ENCODE measurements around the gene DOCK8.
"Not testable (repeated sequence)": the region's sequence is repeated elsewhere in the genome, so short reads cannot be mapped to it uniquely, and the experiment has no call there.

The DOCK8 gene

DNA sequence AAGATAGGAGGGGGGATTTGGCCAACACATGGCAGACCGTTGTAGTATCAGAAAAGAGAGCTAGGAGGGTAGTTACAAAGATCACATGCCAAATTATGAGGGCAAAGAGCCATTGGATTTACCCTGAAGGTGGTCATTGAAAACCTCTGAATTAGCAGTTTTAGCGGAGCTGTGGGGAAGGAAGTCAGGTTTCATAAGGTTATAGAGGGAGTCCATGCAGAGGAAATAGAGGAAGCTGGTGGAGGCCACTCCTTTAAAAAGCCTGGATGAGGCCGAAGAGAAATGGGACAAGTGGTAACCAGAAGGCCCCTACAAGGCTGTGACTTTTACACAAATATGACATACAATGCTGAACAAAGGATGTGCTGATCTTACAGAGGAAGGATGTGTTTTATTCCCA is 13.2 kb downstream of the DOCK8 start:
- no peak for DNase-seq

DNA sequence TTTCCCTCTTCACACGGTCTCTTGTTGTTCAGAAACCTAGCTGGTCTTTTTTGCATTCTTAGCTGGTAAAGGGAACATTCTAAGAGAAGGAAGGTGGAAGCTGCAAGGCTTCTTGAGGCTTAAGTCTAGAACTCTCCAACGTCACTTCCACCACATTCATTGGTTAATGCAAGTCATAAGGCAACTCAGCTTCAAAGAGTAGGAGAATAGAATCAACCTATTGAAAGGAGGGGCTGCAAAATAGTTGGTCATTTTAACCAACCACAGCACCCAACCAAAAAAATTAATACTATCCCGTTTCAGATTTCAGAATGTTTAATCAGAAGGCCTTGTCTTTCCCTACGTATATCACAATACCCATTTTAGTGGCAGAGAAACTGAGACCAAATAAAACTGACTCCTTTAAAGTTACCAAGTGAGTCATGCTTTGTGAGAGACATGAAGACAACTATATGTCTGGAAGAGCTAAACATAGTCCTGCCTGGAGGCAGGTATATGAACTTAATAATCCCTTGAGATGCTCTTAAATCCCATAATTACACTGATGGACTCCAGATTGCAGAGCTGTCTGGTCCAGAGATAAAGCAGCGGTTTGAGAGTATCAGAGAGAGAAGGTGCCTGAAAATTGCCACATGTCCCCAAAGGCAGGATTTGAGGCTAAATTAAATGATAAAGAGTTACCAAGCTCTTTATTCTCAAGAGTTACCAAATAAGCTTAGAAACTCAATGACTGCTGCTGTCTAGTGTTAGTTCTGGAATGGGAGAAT is 14.4 kb downstream of the DOCK8 start:
- no peak for DNase-seq

DNA sequence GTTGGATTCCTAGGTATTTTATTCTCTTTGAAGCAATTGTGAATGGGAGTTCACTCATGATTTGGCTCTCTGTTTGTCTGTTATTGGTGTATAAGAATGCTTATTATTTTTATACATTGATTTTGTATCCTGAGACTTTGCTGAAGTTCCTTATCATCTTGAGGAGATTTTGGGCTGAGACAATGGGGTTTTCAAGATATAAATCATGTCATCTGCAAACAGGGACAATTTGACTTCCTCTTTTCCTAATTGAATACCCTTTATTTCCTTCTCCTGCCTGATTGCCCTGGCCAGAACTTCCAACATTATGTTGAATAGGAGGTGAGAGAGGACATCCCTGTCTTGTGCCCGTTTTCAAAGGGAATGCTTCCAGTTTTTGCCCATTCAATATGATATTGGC is 17.0 kb downstream of the DOCK8 start:
- not testable (repeated sequence) for DNase-seq

DNA sequence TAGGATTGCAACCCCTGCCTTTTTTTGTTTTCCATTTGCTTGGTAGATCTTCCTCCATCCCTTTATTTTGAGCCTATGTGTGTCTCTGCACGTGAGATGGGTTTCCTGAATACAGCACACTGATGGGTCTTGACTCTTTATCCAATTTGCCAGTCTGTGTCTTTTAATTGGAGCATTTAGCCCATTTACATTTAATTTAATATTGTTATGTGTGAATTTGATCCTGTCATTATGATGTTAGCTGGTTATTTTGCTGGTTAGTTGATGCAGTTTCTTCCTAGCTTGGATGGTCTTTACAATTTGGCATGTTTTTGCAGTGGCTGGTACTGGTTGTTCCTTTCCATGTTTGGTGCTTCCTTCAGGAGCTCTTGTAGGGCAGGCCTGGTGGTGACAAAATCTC is 19.0 kb downstream of the DOCK8 start:
- DNase-seq = not testable (repeated sequence)

DNA sequence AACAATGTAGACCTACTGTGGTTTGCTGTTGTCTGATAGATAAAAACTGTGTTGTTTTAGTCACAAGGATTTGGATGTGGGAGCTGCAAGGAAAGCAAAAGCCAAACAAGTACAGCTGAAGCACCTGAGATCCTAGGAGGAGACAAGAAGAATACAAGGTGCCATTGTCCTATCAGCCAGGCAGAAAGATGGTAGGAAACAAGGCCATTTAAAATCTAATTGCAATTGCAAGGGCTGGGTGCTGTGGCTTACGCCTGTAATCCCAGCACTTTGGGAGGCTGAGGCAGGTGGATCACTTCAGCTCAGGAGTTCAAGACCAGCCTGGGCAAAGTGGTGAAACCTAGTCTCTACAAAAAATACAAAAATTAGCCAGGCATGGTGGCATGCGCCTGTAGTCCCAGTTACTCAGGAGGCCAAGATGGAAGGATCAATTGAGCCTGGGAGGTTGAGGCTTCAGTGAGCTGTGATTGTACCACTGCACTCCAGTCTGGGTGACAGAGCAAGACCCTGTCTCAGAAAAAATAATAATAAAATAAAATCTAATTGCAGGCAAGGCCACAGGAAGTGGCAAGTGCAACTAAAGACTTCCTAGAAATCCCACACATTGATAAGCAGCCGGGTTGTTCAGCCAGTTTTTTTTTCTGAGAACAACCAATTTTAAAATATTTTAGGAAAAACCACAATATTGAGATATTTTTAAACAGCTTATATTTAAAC is 22.6 kb downstream of the DOCK8 start:
- DNase-seq = no peak

DNA sequence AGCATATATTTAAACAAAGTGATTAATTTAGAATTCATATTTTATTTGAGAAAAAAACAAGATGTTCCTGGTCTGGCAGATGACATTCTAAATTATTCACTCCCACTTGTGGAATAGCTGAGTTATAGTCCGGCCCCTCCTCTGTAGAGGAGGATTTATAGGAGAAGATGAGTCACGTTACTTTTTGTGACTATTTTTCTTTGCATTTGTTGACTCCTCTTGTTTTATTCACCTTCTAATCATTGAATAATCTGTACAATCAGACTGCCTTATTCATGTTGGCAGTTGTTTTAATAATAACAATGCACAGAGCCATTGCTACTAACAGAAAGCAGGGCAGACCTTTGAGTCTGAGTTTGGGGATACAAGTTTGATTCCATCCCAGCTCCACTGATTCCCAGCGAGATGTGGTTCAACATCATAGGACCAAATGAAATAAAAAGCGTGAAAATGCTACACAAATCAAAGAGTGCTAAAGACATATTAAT is 23.2 kb downstream of the DOCK8 start:
- no peak for DNase-seq

DNA sequence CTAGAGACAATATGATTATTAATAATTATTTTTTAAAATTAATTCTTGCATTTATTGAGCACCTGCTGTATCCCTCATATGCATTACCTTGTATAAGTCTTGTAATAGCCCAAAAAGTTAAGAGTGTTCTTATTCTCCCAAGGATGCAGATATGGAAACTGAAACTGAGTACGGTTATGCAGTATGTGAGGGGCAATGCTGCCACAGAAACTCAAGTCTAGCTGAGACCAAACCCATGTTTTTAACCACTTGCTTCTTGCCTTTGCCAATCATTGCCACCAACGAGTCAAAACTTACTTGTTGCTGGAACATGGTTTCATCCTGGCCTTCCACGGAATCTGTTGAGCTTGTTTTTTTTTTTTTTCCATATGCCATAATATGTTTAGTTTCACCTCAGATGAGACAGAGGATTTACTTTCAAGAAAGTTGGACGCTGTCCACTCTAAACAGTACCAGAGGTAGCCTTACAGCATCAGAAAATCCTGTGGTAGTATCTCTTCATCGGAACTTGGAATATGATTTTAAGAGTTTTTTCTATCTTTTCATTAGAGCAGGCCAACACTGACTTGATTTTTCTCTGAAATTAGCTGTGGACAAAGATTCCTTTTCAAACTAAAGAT is 27.9 kb downstream of the DOCK8 start:
- no peak for DNase-seq

DNA sequence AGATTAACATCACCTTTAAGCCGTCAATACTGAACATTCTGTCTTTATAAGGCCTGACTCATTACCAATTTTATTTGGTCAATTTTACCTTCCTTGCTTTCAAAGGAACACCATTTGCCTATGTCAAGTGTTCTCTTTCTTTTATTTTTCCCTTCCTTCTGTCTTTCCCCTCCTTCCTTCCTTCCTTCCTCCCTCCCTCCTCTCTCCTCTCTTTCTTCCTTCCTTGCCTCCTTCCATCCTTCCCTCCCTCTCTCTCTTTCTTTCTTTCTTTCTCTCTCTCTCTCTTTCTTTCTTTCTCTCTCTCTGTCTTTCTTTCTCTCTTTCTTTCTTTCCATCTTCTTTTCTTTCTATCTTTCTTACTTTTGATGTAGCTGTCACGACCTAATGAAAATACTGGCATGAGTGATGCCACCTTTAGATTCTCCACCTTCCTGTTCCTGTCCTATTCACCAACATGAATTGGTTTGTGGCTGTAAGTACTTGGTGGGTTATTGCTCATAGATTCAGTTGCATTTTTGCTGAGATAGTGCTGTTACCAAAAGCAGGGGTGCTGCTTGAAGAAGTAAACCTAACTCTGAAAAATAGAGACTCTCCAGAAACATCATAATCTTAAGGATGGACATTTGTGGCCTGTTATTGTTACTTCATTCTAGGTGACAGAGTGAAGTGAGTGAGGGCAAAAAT is 33.8 kb downstream of the DOCK8 start:
- no peak for DNase-seq

DNA sequence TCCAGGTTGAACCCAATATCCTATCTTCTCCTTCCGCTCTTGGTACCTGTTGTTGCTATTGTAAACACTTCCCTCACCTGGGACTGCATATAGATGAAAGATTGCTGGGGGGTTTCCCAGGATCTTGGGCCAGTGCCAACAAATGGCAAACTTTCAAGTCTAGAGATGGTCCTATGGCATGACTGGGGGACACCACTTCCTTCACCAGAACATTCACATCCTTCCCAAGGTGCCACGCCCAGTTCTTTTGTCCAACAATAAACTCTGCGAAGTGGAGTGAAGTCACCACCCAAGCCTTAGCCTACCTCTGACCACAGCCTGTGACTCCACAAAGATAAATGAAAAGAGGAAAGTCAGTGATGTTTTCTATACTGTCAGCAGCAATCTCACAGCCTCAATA is 34.4 kb downstream of the DOCK8 start:
- no peak for DNase-seq

DNA sequence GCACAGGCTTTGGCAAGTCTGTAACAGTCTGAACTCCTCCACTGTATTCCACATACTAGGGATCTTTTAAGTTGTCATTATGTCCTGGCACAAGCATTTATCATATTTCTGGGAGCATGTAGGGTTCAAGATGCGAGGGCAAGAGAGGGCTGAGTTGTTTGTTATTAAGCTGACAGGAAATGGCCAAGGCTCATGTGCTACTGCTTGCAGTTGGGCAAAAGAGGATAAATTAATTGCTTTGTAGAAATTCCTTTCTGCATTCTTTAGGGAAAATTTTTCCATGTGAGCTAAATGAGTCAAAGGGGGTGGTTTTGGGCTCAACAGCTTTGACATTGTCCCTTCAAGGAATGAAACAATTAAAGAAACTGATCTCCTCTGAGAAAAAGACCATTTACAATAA is 35.4 kb downstream of the DOCK8 start:
- DNase-seq = no peak

DNA sequence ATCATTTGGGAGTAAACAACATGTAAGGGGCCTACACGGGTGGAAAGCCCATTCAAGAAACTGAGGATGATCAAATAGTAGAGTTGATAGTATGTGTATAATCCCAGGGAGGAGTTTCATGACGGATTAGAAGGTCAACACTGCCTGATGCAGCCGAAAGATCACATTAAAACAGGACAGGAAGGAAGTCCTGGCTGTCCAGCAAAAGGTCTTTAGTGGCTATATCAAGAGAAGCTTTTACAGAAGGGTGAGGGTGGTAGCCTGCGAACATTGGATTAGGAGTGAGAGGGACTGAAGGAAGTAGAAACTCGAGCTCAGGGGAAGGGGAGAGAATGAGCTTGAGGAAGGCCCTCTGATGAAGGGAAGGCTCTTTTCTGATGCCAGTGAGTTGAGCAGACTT is 36.0 kb downstream of the DOCK8 start:
- no peak for DNase-seq

DNA sequence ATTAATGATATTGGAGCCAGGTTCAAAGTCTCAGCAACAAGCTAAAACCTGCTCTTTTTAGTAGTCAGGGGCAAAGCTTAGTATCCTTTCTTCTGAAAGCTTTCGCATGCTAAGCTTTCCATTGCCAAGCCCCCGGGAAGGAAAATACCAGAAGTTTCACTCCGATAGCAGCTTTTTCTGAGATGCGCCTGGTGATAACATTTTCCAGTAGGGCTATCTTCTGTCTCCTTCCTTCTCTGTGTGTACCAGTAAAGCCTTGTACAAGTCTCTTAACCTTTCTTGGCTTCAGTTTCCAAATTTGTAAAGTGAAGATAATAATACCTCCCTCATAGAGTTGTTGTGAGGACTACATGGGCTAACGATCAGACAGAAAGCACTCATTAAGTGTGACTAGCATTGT is 36.7 kb downstream of the DOCK8 start:
- DNase-seq = no peak

DNA sequence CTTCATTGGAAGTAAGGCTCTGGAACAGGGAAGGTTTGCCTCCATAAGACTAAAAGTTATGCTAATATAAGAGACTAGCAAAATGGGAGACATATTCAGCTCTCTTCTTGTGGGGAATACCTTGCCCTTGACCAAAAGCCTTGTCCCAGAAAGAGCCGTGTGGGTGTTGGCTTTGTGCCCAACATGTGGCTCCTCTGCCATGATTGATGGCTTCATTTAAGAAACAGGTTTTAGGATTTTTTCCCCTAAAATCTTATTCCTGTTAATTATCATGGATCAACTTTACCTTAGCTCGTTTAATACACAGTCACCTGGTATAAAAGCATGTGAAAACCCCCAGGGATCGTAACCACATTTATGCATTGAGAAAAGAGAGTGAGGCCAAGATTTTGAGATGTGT is 38.9 kb downstream of the DOCK8 start:
- DNase-seq = no peak

DNA sequence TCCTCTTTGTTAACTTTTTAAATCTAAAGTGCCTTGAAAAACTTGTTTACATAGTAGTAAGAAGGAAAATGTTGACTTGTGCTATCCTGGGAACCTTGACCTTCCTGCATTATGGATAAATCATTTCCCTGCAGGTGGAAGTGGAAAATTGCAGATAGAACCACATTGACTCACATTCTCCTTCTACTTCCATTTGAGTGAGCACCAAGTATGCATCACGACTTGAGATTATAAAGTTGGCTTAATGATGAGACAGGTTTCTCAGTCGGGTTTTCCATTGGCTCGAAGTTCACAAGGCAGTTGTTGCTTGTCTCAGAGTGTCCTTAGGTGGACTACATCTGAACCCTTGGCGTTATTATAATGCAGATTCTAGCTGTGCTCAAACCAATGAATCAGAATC is 39.9 kb downstream of the DOCK8 start:
- DNase-seq = no peak

DNA sequence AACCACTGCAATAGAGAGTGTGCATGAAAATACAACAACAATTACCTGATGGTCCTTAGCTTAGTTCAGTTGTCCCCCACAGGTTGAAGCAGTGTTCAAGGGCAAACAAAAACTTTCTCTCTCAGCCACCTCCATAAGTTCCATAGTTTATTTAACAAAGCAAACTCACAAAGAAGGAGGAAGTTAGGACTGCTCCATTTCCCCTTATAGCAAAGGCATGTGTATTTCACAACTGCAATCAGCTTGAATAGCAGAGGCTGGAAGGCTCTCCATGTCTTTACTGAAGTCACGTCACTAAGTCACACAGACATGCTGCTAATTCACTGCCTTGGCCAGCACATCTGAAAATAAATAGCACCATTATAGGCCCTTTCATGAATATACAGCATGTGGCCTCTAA is 43.3 kb downstream of the DOCK8 start:
- DNase-seq = no peak

DNA sequence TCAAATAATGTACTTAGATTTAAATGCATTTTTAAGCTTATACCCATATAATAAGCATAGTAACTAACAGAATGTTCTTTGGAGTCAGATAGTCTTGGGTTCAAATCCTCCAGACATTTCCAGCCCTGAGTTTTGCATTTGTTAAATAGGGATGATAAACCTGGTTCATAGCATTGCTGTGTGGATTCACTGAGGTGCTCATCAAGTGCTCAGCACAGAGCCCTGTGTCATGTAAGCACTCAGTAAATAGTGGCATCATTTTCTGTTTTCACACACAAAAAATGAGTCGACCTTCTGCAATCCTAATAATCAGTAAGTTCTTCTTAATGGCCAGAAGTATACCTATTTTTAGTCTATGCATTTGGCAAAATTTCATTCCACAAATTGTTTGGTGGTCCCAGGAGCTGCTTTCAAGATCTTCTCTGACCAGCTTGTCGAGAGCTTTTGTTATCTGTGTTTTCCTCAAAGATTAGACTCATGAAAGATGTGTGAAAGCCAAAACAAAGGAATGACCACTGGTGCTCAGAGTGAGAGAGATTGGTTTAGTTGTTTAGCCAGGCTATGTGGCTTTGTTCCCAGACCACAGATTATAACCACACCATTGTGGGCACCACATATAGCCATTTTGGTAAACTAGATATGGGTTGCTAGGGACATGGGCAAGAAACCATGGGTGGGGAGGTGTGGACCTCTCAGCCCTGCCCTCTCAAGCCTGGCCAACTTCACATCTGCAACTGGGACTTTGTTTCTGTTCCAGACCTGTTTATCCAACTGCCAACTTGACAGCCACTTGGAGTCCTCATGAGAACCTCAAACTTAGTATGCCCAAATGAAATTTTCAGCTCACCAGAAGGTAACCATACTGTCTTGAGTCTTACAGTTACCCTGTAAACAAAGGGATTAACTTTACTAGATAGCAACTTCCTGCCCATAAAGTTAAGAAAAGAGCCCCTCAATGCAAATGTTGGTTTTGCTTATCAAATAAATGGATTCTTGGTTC is 45.0 kb downstream of the DOCK8 start:
- no peak for DNase-seq

DNA sequence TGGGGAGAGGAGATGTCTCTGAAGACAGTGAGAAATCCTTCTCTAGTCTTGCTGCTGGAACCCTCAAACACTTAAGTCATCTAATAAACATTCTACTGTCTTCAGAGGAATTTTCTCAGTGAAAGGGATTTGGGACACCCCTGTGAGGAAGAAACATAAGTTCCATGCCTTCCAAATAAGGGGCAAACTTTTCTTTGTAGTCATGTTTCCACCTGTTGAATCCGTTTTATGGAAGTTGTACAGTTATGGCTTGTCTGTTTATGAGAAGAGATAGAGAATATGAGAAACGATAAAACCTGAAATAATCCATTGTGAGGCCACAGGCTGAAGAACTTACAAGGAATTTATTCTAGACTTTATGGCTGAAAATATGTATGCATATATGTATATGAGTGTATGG is 49.6 kb downstream of the DOCK8 start:
- no peak for DNase-seq

DNA sequence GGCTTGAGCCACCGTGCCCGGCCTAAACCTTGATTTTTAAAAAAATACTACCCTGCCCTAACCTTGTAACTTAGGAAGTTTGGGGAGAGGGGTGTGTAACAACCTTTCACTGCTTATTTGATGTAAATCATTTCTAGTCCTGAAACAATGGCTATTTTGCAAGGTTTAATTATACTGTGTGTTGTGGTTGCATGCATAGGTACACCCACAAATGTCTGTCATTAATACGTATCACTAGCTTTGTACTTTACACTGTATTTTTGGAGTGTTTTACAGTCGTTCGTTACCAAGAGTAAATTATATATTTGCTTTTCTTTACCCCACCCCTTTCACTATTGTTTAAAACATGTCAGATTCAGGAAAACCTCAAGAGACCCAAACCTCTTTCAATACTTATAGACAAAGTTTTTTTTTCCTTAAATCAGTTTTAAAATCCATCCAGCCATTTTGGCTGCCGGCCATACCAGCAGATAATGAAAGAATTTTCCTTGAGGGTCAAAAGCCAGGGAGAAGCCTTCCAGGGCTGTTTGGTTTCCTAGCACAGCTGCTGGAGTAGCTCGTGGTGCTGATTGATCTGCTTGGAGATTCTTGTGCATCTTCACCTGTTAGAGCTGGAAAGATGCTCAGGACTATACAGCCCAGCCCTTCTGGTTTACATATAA is 50.7 kb downstream of the DOCK8 start:
- DNase-seq = no peak

DNA sequence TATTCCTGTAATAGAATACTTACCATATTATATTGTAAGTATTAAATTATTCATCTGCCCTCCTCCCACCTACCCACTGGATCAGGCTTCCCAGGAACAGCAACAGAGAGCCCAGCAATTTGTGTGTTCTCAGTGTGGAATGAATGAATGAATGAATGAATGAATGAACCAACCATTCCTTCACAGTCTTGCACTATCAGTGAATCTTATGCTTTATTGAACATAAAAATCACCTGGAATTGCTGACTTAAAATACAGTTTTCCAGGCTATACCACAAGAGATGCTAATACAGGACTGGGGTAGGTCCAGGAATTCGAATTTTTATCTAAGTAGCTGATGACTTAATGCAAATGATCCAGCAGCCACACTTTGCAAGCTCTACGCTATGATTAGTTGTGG is 51.6 kb downstream of the DOCK8 start:
- no peak for DNase-seq

DNA sequence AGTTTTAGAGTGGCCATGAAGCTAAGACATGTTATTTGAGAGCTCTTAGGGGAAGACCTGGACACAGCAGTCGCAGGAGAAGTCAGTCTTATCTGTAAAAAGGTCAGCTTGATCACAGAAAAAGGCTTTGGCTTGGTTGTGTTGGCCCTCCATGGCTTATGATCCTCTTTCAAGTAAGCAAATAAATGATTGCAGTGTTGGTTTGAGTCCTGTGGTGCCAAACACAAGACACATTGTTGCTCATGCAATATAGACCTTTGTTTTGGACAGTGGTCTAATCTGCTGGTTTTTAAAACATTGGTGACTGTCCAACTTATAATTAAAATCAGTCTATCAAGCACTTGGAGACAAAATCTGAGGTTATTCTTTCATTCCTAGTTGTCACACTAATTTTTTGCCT is 54.0 kb downstream of the DOCK8 start:
- DNase-seq = no peak

DNA sequence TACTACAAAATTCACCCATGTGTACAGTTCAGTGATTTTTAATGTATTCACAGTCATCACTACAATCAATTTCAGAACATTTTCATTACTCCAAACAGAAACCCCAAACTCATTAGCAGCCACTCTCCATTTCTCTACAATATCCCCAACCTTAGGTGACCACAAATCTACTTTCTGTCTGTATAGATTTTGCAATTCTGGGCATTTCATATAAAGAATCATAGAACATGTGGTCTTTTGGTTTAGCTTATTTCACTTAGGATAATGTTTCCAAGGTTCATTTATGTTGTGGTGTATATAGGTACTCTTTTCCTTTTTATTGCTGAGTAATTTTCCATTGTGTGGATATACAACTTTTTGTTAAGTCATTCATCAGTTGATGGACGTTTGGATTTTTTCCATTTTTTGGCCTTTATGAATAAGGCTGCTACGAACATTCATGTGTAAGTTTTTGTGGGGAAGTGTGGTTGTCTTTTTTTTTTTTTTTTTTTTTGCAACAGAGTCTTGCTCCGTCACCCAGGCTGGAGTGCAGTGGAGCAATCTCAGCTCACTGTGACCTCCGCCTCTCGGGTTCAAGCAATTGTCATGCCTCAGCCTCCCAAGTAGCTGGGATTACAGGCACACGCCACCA is 54.5 kb downstream of the DOCK8 start:
- DNase-seq = no peak

Measured in SHP77 treated with DMSO at 0.1 percent for 48 hours (cell line).